K562 (cell line): ENCODE measurements around the gene MPRIP. TPM values are rescaled to one million over a fixed set of nuclear protein-coding genes. Genes with fewer than 3 reads are reported as not detected.

Experiments
- FUS ChIP-seq: fragments of 200-400 bp; formaldehyde crosslinking; optimal IDR thresholded peaks from 2 replicates; pipeline ENCODE3; 2017; ENCODE audit warnings: low read depth, low read length
- ILK ChIP-seq: fragments of 450-650 bp; IDR thresholded peaks from 2 replicates; pipeline ENCODE4 v1.6.1; 2016; ENCODE audit warnings: missing genetic modification characterization, low read depth, mild to moderate bottlenecking, missing compliant biosample characterization, moderate library complexity, borderline replicate concordance
- POLR2AphosphoS5 ChIP-seq: IDR thresholded peaks from 2 replicates; pipeline ENCODE4 v1.6.1; 2011; ENCODE audit warnings: mild to moderate bottlenecking, low read depth, low read length, moderate library complexity; ENCODE audit not compliant: control insufficient read depth, insufficient read depth
- RBM39 ChIP-seq: fragments of 200-400 bp; formaldehyde crosslinking; optimal IDR thresholded peaks from 2 replicates; pipeline ENCODE3; 2018; ENCODE audit warnings: low read depth, low read length
- ZKSCAN3 ChIP-seq: fragments of 250-450 bp; sonication (Bioruptor Pico); IDR thresholded peaks from 2 replicates; pipeline ENCODE4 v1.4.0; 2020
- polyA plus RNA-seq, 8 experiments: library from polyadenylated mRNA; depleted of rRNA in 4 of 8; stranded (reverse) in 5 of 8; unstranded in 3 of 8; fragments of >200 nt; fragmentation: Nextera tagmentation in 2 of 8; fragmentation: Illumina TruSeq in 1 of 8; extraction: Ambion mirVana in 2 of 8; extraction: Trizol in 1 of 8; gene quantifications; 2 replicates each; pipeline versions ENCODE4 v1.2.1 to v1.2.3, GENCODE V29; 2011 to 2014; ENCODE audit warnings: inconsistent platforms in 1 of 8, missing spikeins in 1 of 8
- total RNA-seq, 7 experiments: library from RNA; depleted of rRNA in 6 of 7; stranded (reverse); fragments of >200 nt in 6 of 7; fragmentation: Illumina TruSeq in 2 of 7; extraction: Trizol in 2 of 7; gene quantifications; 2 replicates each; pipeline versions ENCODE4 v1.2.1 to v1.2.3, GENCODE V29; 2011 to 2021; ENCODE audit warnings: low replicate concordance in 1 of 7
- TF ChIP-seq, protein P1 (sequence below): fragments of 450-650 bp; IDR thresholded peaks from 2 replicates; pipeline ENCODE4 v1.6.1; 2017; ENCODE audit warnings: antibody characterized with exemption, mild to moderate bottlenecking

Gene MPRIP
- total and polyA plus RNA-seq, 9 of the 15 experiments (the other 6 are each of a cell fraction or from before 2014, with no cell fraction given) = 10.0 to 72.6 (median 30.1) TPM

DNA sequence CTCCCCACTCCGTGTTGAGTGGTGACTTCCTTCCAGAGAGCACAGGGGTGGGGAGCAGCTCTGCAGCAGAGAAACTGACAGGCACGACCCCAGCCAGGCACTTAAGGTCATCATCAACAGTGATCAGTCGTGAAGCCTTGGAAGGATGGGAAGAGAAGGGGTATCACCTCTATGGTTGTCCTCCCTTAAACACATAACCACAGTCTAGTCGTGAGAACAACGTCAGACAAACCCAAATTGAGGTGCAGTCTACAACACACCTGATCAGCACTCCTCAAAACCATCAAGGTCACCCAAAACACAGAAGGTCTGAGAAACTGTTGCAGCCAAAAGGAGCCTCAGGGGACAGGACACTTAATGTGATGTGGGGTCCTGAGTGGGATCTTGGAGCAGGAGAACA, 68.3 kb downstream of the MPRIP start (continued):
- TF ChIP-seq, protein P1, sequence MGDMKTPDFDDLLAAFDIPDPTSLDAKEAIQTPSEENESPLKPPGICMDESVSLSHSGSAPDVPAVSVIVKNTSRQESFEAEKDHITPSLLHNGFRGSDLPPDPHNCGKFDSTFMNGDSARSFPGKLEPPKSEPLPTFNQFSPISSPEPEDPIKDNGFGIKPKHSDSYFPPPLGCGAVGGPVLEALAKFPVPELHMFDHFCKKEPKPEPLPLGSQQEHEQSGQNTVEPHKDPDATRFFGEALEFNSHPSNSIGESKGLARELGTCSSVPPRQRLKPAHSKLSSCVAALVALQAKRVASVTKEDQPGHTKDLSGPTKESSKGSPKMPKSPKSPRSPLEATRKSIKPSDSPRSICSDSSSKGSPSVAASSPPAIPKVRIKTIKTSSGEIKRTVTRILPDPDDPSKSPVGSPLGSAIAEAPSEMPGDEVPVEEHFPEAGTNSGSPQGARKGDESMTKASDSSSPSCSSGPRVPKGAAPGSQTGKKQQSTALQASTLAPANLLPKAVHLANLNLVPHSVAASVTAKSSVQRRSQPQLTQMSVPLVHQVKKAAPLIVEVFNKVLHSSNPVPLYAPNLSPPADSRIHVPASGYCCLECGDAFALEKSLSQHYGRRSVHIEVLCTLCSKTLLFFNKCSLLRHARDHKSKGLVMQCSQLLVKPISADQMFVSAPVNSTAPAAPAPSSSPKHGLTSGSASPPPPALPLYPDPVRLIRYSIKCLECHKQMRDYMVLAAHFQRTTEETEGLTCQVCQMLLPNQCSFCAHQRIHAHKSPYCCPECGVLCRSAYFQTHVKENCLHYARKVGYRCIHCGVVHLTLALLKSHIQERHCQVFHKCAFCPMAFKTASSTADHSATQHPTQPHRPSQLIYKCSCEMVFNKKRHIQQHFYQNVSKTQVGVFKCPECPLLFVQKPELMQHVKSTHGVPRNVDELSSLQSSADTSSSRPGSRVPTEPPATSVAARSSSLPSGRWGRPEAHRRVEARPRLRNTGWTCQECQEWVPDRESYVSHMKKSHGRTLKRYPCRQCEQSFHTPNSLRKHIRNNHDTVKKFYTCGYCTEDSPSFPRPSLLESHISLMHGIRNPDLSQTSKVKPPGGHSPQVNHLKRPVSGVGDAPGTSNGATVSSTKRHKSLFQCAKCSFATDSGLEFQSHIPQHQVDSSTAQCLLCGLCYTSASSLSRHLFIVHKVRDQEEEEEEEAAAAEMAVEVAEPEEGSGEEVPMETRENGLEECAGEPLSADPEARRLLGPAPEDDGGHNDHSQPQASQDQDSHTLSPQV = no peak
- no peak for TF ChIP-seq ZKSCAN3 (CRISPR knock-in tag)
- TF ChIP-seq ILK (tag) = no peak
- TF ChIP-seq RBM39 = no peak
- no peak for TF ChIP-seq POLR2AphosphoS5
- no peak for TF ChIP-seq FUS
